Esophagus (tissue), 2 donors: ENCODE data around the gene NR2E3. TPM values are rescaled to one million over a fixed set of nuclear protein-coding genes. Genes with fewer than 3 reads are reported as not detected.

Experiments used
- H3K27ac ChIP-seq, 2 donors: one replicate each; pipeline ENCODE4 v1.5.1; 2013; ENCODE audit warnings: low read depth in 2 of 2, mild to moderate bottlenecking in 2 of 2, inconsistent platforms in 1 of 2, low read length in 1 of 2, moderate library complexity in 1 of 2
- H3K27me3 ChIP-seq, 2 donors: one replicate each; pipeline ENCODE4 v1.6.1; 2013; ENCODE audit warnings: low read length in 2 of 2, control low read depth in 1 of 2, mild to moderate bottlenecking in 1 of 2; ENCODE audit not compliant: insufficient read depth in 2 of 2, control insufficient read depth in 1 of 2
- H3K36me3 ChIP-seq, 2 donors: one replicate each; pipeline ENCODE4 v1.6.1; 2013; ENCODE audit warnings: low read length in 1 of 2; ENCODE audit not compliant: control insufficient read depth in 2 of 2, insufficient read depth in 2 of 2
- H3K4me1 ChIP-seq, 2 donors: one replicate each; pipeline ENCODE4 v1.6.1; 2013; ENCODE audit warnings: low read length in 1 of 2; ENCODE audit not compliant: control insufficient read depth in 2 of 2, insufficient read depth in 2 of 2
- H3K4me3 ChIP-seq, 2 donors: one replicate each; pipeline ENCODE4 v1.5.1; 2013; ENCODE audit warnings: low read length in 2 of 2, mild to moderate bottlenecking in 2 of 2, low read depth in 1 of 2, moderate library complexity in 1 of 2
- H3K9me3 ChIP-seq, 2 donors: one replicate each; pipeline ENCODE4 v1.6.1; 2013; ENCODE audit warnings: mild to moderate bottlenecking in 2 of 2, low read depth in 1 of 2, low read length in 1 of 2, moderate library complexity in 1 of 2; ENCODE audit not compliant: control insufficient read depth in 2 of 2, insufficient read depth in 1 of 2
- WGBS, 2 donors: extraction: QIAGEN DNeasy Blood & Tissue Kit; methylation state at CpG; one replicate each; pipeline ENCODE4 v1.1.7; 2013; 5-methylcytosine and 5-hydroxymethylcytosine counted together
- polyA plus RNA-seq, 2 donors: library from polyadenylated mRNA; stranded (reverse); fragments of 200-250 nt; gene quantifications; one replicate each; pipeline ENCODE4 v1.2.3, GENCODE V29; 2013
- donor health status: healthy with polysubstance abuse.
- donor health status: Bipolar disorder and iron deficiency.

The NR2E3 gene
- polyA plus RNA-seq, 2 donors = 0.25 to 1.7 TPM

DNA sequence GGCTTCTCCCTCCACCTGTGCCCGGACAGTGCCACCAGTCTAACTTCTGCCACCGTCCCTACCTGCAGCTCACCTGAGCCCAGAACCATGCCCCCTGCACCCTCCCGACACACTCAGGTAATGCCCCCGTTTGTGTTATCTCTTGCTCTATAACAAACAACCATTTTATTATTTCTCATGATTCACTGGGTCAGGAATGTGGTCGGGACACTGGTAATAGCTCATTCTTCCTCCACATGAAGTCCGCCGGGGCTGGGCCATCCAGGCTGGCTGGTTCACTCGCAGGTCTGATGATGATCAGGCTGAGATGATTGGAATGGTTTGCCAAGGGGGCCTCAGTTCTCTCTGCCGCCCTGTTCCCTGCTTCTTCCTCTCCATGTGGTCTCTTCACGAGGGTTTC lies 20.3 kb upstream of the NR2E3 start:
- Histone ChIP-seq H3K9me3 (no peaks in the 10 kb centered on the region), H3K4me1 (peaks cover 0 to 2% of the 10 kb centered on the region in 2 donors), H3K27ac (no peak overlapping the region), H3K27me3 (no peaks in the 10 kb centered on the region), H3K36me3 (no peaks in the 10 kb centered on the region), H3K4me3 (no peak overlapping the region)
- WGBS, 2 donors = 63 to 78% methylated on average over 10 of the region's 10 CpGs

DNA sequence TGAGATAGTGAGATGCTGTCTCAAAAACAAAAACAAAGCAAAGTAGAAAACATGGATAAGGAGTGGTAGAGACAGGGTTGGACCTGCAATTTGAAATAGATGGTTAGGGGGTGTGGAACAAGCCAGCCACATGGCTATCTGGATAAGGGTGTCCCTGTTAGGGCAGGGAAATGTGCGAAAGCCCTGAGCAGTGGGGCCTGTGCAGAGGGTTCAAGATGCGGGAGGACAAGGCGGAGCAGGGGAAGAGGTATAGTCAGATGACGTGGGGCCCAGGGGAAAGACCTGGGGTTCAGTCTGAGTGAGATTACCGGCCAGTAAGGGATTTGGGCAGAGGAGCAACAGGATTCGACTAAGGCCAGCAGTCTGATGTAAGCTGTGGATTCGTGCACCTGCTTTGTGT lies 18.4 kb upstream of the NR2E3 start:
- H3K4me3 ChIP-seq = no peak overlapping the region
- H3K4me1 ChIP-seq = peaks cover 0 to 2% of the 10 kb centered on the region in 2 donors
- H3K27ac ChIP-seq = no peak overlapping the region
- no peaks in the 10 kb centered on the region for H3K36me3 ChIP-seq
- H3K9me3 ChIP-seq = no peaks in the 10 kb centered on the region
- no peaks in the 10 kb centered on the region for H3K27me3 ChIP-seq
- WGBS, 2 donors = 89 to 92% methylated on average over 7 of the region's 7 CpGs

DNA sequence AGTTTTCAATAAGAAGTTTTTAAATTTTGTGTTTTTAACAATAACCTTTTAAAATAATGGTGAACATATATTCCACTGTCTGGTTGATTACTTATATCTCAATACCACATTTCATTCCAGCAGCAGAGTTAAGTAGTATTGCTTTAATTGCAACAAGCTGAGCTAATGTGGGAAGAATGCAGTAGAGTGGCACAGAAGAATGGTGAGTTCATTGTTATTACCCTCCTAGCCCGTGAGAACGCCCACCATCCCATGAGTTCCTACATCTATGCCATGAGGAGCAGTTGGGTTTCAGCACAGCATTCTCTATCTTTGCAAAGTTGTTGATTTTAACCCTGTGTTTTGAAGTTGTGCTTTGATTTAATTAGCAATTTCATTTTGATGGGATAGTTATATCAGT lies 17.8 kb upstream of the NR2E3 start:
- H3K27ac ChIP-seq = no peak overlapping the region
- no peaks in the 10 kb centered on the region for H3K9me3 ChIP-seq
- WGBS, 2 donors = 40 to 52% methylated on average over 2 of the region's 2 CpGs
- no peaks in the 10 kb centered on the region for H3K36me3 ChIP-seq
- no peak overlapping the region for H3K4me3 ChIP-seq
- H3K4me1 ChIP-seq = peaks cover 0 to 2% of the 10 kb centered on the region in 2 donors
- no peaks in the 10 kb centered on the region for H3K27me3 ChIP-seq

- no peaks in the 10 kb centered on the region for H3K9me3 ChIP-seq
- no peak overlapping the region for H3K27ac ChIP-seq
- H3K36me3 ChIP-seq = no peaks in the 10 kb centered on the region
- no peaks in the 10 kb centered on the region for H3K27me3 ChIP-seq
- WGBS, 2 donors = 63 to 74% methylated on average over 6 of the region's 6 CpGs
- no peaks in the 10 kb centered on the region for H3K4me1 ChIP-seq
- H3K4me3 ChIP-seq = no peak overlapping the region
These were observed 11.7 kb upstream of the NR2E3 start for GRCh38 chr15:71798641-71799040.

DNA sequence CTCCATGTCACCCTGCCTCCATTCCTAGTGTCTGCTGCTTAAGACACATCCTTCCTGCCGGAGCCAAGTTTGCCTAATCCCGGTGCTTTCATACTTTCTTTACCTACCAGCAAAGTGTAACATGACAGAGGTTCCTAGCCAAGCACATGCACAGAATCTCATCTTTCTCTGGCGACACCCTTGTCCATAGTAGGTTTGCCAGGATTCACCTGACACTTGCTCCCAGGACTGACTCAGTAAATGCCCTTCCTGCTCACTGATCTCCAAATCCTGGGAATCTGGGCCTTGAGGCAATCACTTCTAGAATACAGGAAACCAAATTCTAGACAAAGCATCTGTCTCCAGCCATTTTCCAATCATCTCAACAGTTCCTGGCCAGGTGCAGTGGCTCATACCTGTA lies 10.2 kb upstream of the NR2E3 start:
- H3K27ac ChIP-seq = no peak overlapping the region
- H3K4me3 ChIP-seq = no peak overlapping the region
- H3K36me3 ChIP-seq = no peaks in the 10 kb centered on the region
- H3K4me1 ChIP-seq = no peaks in the 10 kb centered on the region
- H3K9me3 ChIP-seq = no peaks in the 10 kb centered on the region
- H3K27me3 ChIP-seq = no peaks in the 10 kb centered on the region
- WGBS, 2 donors = 64 to 66% methylated on average over 3 of the region's 3 CpGs

DNA sequence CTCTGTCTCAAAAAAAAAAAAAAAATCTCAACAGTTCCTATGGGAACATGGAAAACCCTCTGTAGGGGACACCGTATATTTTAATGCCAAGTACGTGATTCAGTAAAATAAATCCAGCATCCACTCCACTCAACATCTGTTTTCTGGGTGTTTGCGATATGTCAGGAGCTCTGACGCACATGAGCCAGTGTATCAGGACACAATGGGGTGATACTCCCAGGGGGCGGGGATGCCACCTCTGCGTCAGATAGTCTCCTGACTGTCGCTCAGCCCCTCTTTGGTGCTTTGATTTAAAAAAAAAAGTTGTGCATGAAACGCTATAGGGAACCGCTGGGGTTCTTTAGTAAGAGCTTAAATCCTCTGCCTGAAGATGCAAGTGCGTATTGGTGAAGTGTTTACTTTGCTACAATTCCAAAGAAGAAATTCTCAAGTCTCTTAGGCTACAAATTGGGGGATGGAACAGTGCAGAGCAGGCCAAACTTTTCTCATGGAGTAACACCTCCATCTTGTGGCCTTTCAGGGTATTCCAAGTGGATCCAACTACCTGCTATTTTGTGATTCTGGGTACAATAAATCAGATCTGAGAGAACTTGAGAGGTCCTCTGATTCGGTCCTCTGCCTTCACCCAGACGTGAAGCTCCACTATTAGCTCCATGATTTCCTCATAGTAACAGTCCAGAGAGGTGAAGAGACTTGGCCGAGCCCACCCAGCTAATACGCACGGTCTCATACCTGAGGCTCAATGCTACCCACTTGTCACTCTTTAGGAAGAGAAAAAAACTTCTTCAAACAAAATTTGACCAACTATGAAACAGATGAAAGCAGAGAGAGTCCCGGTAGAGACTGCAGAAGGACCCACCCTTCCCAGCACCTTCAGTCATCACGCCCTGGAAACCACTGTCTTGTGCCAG lies 9.3 kb upstream of the NR2E3 start:
- WGBS, 2 donors = 54 to 59% methylated on average over 17 of the region's 17 CpGs
- Histone ChIP-seq H3K4me1 (no peaks in the 10 kb centered on the region), H3K27ac (no peak overlapping the region), H3K9me3 (no peaks in the 10 kb centered on the region), H3K27me3 (no peaks in the 10 kb centered on the region), H3K36me3 (no peaks in the 10 kb centered on the region), H3K4me3 (no peak overlapping the region)

- Histone ChIP-seq H3K27ac (no peak overlapping the region), H3K27me3 (no peaks in the 10 kb centered on the region), H3K36me3 (no peaks in the 10 kb centered on the region), H3K4me1 (no peaks in the 10 kb centered on the region), H3K4me3 (no peak overlapping the region), H3K9me3 (no peaks in the 10 kb centered on the region)
- WGBS, 2 donors = 92 to 96% methylated on average over 24 of the region's 24 CpGs
These were observed 8.3 kb upstream of the NR2E3 start for GRCh38 chr15:71801935-71802655.

- Histone ChIP-seq H3K4me1 (no peaks in the 10 kb centered on the region), H3K9me3 (no peaks in the 10 kb centered on the region), H3K27ac (no peak overlapping the region), H3K27me3 (no peaks in the 10 kb centered on the region), H3K36me3 (no peaks in the 10 kb centered on the region), H3K4me3 (no peak overlapping the region)
- 57 to 78% methylated on average over 21 of the region's 21 CpGs for WGBS, 2 donors
These were observed 7.6 kb upstream of the NR2E3 start for GRCh38 chr15:71802770-71803169.

DNA sequence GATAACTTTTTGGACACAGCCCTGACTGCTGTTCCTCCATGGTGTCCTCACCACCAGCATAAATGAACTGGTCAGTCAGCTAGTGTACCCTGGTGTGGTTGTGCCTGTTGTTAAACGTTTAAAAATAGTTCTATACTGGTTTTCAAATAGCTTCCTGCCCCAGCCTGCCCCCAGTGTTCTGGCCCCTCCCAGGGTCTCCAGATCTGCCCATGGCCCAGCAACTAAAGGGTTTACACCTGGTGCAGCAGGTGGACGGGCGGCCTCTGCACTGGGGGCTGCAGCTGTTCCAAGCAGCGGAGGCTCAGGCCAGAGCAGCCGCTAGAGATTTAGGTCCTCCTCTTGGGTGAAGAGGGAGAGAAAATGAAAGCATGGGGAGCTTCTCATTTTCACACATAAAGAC lies 6.1 kb upstream of the NR2E3 start:
- no peaks in the 10 kb centered on the region for H3K4me1 ChIP-seq
- H3K27ac ChIP-seq = no peak overlapping the region
- no peaks in the 10 kb centered on the region for H3K36me3 ChIP-seq
- H3K9me3 ChIP-seq = no peaks in the 10 kb centered on the region
- no peak overlapping the region for H3K4me3 ChIP-seq
- H3K27me3 ChIP-seq = no peaks in the 10 kb centered on the region
- WGBS, 2 donors = 65 to 68% methylated on average over 5 of the region's 5 CpGs
